Body of pancreas (tissue), 4 donors: ENCODE data around the gene NRIP1.

Source experiments
- POLR2A ChIP-seq, 3 donors: fragments of 450-650 bp; IDR thresholded peaks; one replicate each; pipeline ENCODE4 v1.6.1; 2016; ENCODE audit warnings: antibody characterized with exemption in 3 of 3, mild to moderate bottlenecking in 2 of 3
- TF ChIP-seq, protein P1 (sequence below), 7 experiments: fragments of 450-650 bp in 4 of 7; fragments of 200-600 bp in 3 of 7; sonication (generic) in 3 of 7; IDR thresholded peaks; one replicate each; pipeline ENCODE4 v1.5.1; 2016 to 2019; ENCODE audit warnings: antibody characterized with exemption in 7 of 7

DNA sequence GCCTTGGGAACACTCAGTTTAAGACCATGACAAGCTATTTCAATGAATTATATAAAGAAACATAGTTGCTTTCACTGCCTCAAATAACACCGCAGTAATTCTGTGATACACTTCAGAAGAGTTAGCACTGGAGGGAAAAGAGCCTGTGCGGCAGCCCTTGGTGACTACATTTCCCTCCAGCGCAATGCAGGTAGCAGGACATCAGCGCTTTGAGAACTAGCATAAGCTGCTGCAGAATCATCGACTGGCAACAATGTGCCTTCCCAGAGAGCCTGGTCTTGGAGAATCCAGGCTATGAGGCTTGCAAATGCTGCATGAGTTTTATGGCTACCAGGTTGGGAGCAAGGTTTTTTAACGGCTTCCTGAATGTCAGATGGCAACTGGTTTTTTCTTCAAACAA is 7.5 kb downstream of the NRIP1 start:
- TF ChIP-seq, protein P1, sequence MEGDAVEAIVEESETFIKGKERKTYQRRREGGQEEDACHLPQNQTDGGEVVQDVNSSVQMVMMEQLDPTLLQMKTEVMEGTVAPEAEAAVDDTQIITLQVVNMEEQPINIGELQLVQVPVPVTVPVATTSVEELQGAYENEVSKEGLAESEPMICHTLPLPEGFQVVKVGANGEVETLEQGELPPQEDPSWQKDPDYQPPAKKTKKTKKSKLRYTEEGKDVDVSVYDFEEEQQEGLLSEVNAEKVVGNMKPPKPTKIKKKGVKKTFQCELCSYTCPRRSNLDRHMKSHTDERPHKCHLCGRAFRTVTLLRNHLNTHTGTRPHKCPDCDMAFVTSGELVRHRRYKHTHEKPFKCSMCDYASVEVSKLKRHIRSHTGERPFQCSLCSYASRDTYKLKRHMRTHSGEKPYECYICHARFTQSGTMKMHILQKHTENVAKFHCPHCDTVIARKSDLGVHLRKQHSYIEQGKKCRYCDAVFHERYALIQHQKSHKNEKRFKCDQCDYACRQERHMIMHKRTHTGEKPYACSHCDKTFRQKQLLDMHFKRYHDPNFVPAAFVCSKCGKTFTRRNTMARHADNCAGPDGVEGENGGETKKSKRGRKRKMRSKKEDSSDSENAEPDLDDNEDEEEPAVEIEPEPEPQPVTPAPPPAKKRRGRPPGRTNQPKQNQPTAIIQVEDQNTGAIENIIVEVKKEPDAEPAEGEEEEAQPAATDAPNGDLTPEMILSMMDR (IDR thresholded peaks at IDR 0.05): no peak
- no peak for TF ChIP-seq POLR2A (IDR thresholded peaks at IDR 0.05)
